RPMI8226 (cell line): ENCODE measurements around the gene RNF220.

Experiments
- DNase-seq: peaks from one replicate; pipeline ENCODE4 v3.0.0-alpha.2; 2015

The RNF220 gene

GRCh38 chr1:44405031-44405797 lies at the start of gene RNF220:
Gene RNF220, plus strand, starts transcription at chr1:44405255.
- DNase-seq = no peak

GRCh38 chr1:44355582-44356305 lies 49.3 kb upstream of the RNF220 start:
- DNase-seq = no peak

- DNase-seq = no peak
These were observed 47.3 kb upstream of the RNF220 start for GRCh38 chr1:44357710-44358109.

- no peak for DNase-seq
These were observed 45.7 kb upstream of the RNF220 start for GRCh38 chr1:44359234-44359935.

- no peak for DNase-seq
These were observed 43.6 kb upstream of the RNF220 start for GRCh38 chr1:44361478-44361877.

GRCh38 chr1:44366371-44366975 lies 38.6 kb upstream of the RNF220 start:
- DNase-seq = no peak

GRCh38 chr1:44367944-44368343 lies 37.1 kb upstream of the RNF220 start:
- no peak for DNase-seq

GRCh38 chr1:44368471-44369151 lies 36.4 kb upstream of the RNF220 start:
- no peak for DNase-seq

- DNase-seq = no peak
These were observed 33.8 kb upstream of the RNF220 start for GRCh38 chr1:44371206-44371605.

- no peak for DNase-seq
These were observed 29.5 kb upstream of the RNF220 start for GRCh38 chr1:44375547-44375946.

GRCh38 chr1:44377925-44378784 lies 26.9 kb upstream of the RNF220 start:
- DNase-seq = peak; percentile 69

- DNase-seq = no peak
These were observed 24.3 kb upstream of the RNF220 start for GRCh38 chr1:44380666-44381177.

GRCh38 chr1:44388551-44388950 lies 16.5 kb upstream of the RNF220 start:
- DNase-seq = no peak

- DNase-seq = no peak
These were observed 15.6 kb upstream of the RNF220 start for GRCh38 chr1:44389437-44389836.

- DNase-seq = no peak
These were observed 14.8 kb upstream of the RNF220 start for GRCh38 chr1:44390277-44390676.

GRCh38 chr1:44401256-44402228 lies 3.5 kb upstream of the RNF220 start:
- no peak for DNase-seq

- no peak for DNase-seq
These were observed 1.0 kb downstream of the RNF220 start for GRCh38 chr1:44405798-44406736.

- no peak for DNase-seq
These were observed 1.8 kb downstream of the RNF220 start for GRCh38 chr1:44406737-44407429.
